Stimulated activated CD8-positive, alpha-beta memory T cell treated with anti-CD3 and anti-CD28 coated beads, Interleukin-7, amount 100 ng/mL, for 1 hour (primary cell): ENCODE measurements around the gene OLR1.

ENCODE experiments used
- DNase-seq, 2 donors: peaks; one replicate each; pipeline ENCODE4 v3.0.0-alpha.2; 2020; ENCODE audit warnings: low read depth in 2 of 2

Gene OLR1

GRCh38 chr12:10153271-10154144 is 18.4 kb downstream of the OLR1 start:
- peak; percentile 5 to 32 for DNase-seq

GRCh38 chr12:10151621-10152020 is 20.3 kb downstream of the OLR1 start:
- no peak for DNase-seq

GRCh38 chr12:10147714-10148403 is 24.1 kb downstream of the OLR1 start:
- DNase-seq = no peak

- no peak for DNase-seq
These were observed 28.8 kb downstream of the OLR1 start for GRCh38 chr12:10142976-10143589.

GRCh38 chr12:10140001-10140400 is 31.9 kb downstream of the OLR1 start:
- no peak for DNase-seq

- DNase-seq = no peak
These were observed 35.2 kb downstream of the OLR1 start for GRCh38 chr12:10136637-10137205.

- DNase-seq = no peak
These were observed 36.8 kb downstream of the OLR1 start for GRCh38 chr12:10135126-10135525.

GRCh38 chr12:10132850-10133370 is 39.0 kb downstream of the OLR1 start:
- no peak for DNase-seq

- DNase-seq = no peak
These were observed 40.7 kb downstream of the OLR1 start for GRCh38 chr12:10131111-10131690.

- DNase-seq = no peak
These were observed 41.9 kb downstream of the OLR1 start, which contains the start of gene CLEC7A for GRCh38 chr12:10130042-10130441. Gene CLEC7A, minus strand, starts transcription at chr12:10130199. Its CDS starts 117 bp downstream, at chr12:10130082.

- DNase-seq = no peak
These were observed 43.2 kb downstream of the OLR1 start for GRCh38 chr12:10128687-10129086.

GRCh38 chr12:10126413-10126812 is 45.5 kb downstream of the OLR1 start:
- no peak for DNase-seq

- no peak for DNase-seq
These were observed 49.2 kb downstream of the OLR1 start for GRCh38 chr12:10122689-10123088.

- DNase-seq = no peak
These were observed 50.7 kb downstream of the OLR1 start for GRCh38 chr12:10121278-10121677.

GRCh38 chr12:10119066-10119465 is 52.9 kb downstream of the OLR1 start:
- no peak for DNase-seq

GRCh38 chr12:10115890-10116289 is 56.0 kb downstream of the OLR1 start:
- DNase-seq = no peak

- no peak for DNase-seq
These were observed 56.6 kb downstream of the OLR1 start for GRCh38 chr12:10115311-10115710.

GRCh38 chr12:10113920-10114319 is 58.0 kb downstream of the OLR1 start:
- DNase-seq = no peak

GRCh38 chr12:10113075-10113474 is 58.9 kb downstream of the OLR1 start:
- DNase-seq = no peak

- DNase-seq = no peak
These were observed 60.5 kb downstream of the OLR1 start for GRCh38 chr12:10111451-10111850.

GRCh38 chr12:10110256-10110844 is 61.6 kb downstream of the OLR1 start:
- no peak for DNase-seq
